ENCODE data around the gene PCNT.

DNA sequence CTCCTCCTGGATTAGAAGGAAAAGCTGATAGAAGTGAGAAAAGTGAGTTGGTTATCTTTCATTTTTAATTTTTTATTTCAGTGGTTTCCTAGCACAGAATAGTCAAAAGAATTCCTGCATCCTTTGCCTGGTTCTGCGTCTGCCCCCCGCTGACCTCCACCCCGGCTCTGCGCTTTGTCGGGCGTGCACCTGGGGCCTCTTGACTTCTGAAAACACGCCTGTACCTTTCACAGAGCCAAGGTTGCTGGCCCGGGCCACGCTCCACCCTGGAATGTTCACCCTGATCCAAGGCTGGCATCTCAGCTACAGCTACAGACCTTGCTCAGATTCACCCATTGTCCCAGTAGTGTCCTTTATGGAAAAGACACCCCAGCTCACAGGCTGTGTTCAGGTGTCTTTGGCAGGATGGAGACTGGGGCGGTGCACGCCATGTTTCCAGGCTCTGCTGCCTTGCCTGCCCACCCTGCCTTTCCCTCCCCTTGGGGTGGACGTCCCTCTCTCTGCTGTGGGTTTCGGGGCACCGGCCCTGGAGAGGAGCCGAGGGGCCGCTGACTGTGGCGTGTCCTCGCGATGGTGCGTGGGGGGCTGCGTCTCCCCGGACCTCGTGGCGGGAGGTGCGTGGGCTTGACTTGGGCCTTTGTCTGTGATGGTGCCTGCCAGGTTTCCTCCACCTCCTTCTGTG is 94.5 kb downstream of the PCNT start:
- TF ChIP-seq EZH2 (IDR thresholded peaks at IDR 0.05; ENCODE audit: borderline replicate concordance, insufficient read depth, low read depth, low read length, poor library complexity, severe bottlenecking): no peak
- TF ChIP-seq, protein P1, sequence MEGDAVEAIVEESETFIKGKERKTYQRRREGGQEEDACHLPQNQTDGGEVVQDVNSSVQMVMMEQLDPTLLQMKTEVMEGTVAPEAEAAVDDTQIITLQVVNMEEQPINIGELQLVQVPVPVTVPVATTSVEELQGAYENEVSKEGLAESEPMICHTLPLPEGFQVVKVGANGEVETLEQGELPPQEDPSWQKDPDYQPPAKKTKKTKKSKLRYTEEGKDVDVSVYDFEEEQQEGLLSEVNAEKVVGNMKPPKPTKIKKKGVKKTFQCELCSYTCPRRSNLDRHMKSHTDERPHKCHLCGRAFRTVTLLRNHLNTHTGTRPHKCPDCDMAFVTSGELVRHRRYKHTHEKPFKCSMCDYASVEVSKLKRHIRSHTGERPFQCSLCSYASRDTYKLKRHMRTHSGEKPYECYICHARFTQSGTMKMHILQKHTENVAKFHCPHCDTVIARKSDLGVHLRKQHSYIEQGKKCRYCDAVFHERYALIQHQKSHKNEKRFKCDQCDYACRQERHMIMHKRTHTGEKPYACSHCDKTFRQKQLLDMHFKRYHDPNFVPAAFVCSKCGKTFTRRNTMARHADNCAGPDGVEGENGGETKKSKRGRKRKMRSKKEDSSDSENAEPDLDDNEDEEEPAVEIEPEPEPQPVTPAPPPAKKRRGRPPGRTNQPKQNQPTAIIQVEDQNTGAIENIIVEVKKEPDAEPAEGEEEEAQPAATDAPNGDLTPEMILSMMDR (IDR thresholded peaks at IDR 0.05): no peak

Data from B cell (primary cell).